Sciatic nerve (tissue), 2 donors: Measurements from ENCODE around the gene TPX2. TPM values are rescaled to one million over a fixed set of nuclear protein-coding genes. Genes with fewer than 3 reads are reported as not detected.

ENCODE experiments used
- ATAC-seq: fragments of 200-7000 bp; cut with Tn5 transposase; one replicate; pipeline ENCODE4 v1.9.1; 2020; ENCODE audit warnings: mild to moderate bottlenecking, moderate library complexity
- DNase-seq: peaks from one replicate; pipeline ENCODE4 v3.0.0-alpha.2; 2020; ENCODE audit warnings: low spot score
- intact Hi-C: fragments of 100-400 bp; cut with DNase I; formaldehyde crosslinking; loops from one replicate; pipeline ENCODE4 v1.14.2; 2022
- total RNA-seq: library from RNA; stranded (reverse); fragmentation: NEBNext Ultra II Directional; extraction: Animal tissue kit (Norgen Biotek cat#: 25700); gene quantifications from one replicate; pipeline ENCODE4 v1.2.1, GENCODE V29; 2021
- donor health status: DM: no; HTN: no; CAD: no.
- donor health status: DM: no; HTN: no; CAD: no.

The TPX2 gene
- total RNA-seq, 1 donor from 2014 or later, result 0.71 TPM

- DNase-seq, result no peak
- intact Hi-C loops, result no loop called here
- ATAC-seq, result no peak
Observed at GRCh38 chr20:31749223-31749622, 10.1 kb downstream of the TPX2 start.

GRCh38 chr20:31751126-31751525 is 12.0 kb downstream of the TPX2 start:
- ATAC-seq (no peak), DNase-seq (no peak)
- intact Hi-C loops, result no loop called here

GRCh38 chr20:31757254-31757653 is 18.2 kb downstream of the TPX2 start:
- DNase-seq (no peak), ATAC-seq (no peak)
- intact Hi-C loops, result no loop called here

GRCh38 chr20:31758521-31758920 is 19.4 kb downstream of the TPX2 start:
- ATAC-seq, result no peak
- no peak for DNase-seq
- intact Hi-C loops, result no loop called here

GRCh38 chr20:31758991-31759390 is 19.9 kb downstream of the TPX2 start:
- intact Hi-C loops, result no loop called here
- no peak for ATAC-seq
- no peak for DNase-seq

- ATAC-seq (no peak), DNase-seq (no peak)
- intact Hi-C loops, result no loop called here
Observed at GRCh38 chr20:31759836-31760518, 20.9 kb downstream of the TPX2 start.

GRCh38 chr20:31760519-31761240 is 21.6 kb downstream of the TPX2 start:
- DNase-seq, result no peak
- no peak for ATAC-seq
- intact Hi-C loops, result no loop called here

GRCh38 chr20:31764641-31765305 is 25.7 kb downstream of the TPX2 start:
- no peak for ATAC-seq
- intact Hi-C loops, result no loop called here

GRCh38 chr20:31767805-31768204 is 28.7 kb downstream of the TPX2 start:
- DNase-seq (no peak), ATAC-seq (no peak)
- intact Hi-C loops, result no loop called here

More at GRCh38 chr20:31764641-31765305, 25.7 kb downstream of the TPX2 start:
- DNase-seq, result no peak

- intact Hi-C loops, result no loop called here
- ATAC-seq (no peak), DNase-seq (no peak)
Observed at GRCh38 chr20:31769681-31770080, 30.6 kb downstream of the TPX2 start.

- ATAC-seq, result no peak
- intact Hi-C loops, result no loop called here
- DNase-seq, result no peak
Observed at GRCh38 chr20:31770243-31770642, 31.2 kb downstream of the TPX2 start.

- no peak for DNase-seq
- ATAC-seq, result no peak
- intact Hi-C loops, result no loop called here
Observed at GRCh38 chr20:31774408-31774807, 35.3 kb downstream of the TPX2 start.

GRCh38 chr20:31780839-31781238 is 41.7 kb downstream of the TPX2 start:
- no peak for DNase-seq
- ATAC-seq, result no peak
- intact Hi-C loops, result no loop called here

- DNase-seq (no peak), ATAC-seq (no peak)
- intact Hi-C loops, result no loop called here
Observed at GRCh38 chr20:31781945-31782344, 42.9 kb downstream of the TPX2 start.

GRCh38 chr20:31784354-31785044 is 45.4 kb downstream of the TPX2 start:
- DNase-seq (no peak), ATAC-seq (no peak)
- intact Hi-C loops, result no loop called here

- ATAC-seq (no peak), DNase-seq (no peak)
- intact Hi-C loops, result no loop called here
Observed at GRCh38 chr20:31785089-31785488, 46.0 kb downstream of the TPX2 start.

- DNase-seq (no peak), ATAC-seq (no peak)
- intact Hi-C loops, result no loop called here
Observed at GRCh38 chr20:31788578-31788977, 49.5 kb downstream of the TPX2 start.

GRCh38 chr20:31790401-31790800 is 51.3 kb downstream of the TPX2 start:
- intact Hi-C loops, result no loop called here
- no peak for DNase-seq
- ATAC-seq, result no peak

GRCh38 chr20:31797364-31797763 is 58.3 kb downstream of the TPX2 start:
- DNase-seq (no peak), ATAC-seq (no peak)
- intact Hi-C loops, result no loop called here

- ATAC-seq (no peak), DNase-seq (no peak)
- intact Hi-C loops, result no loop called here
Observed at GRCh38 chr20:31801508-31801907, 62.4 kb downstream of the TPX2 start.
